HG02798 (cell line): ENCODE results near the gene SLC7A6.

Source experiments
- ATAC-seq: cut with Tn5 transposase; IDR thresholded peaks from one replicate; pipeline ENCODE4 v1.9.1; 2021; ENCODE audit warnings: mild to moderate bottlenecking; ENCODE audit not compliant: unreplicated experiment, poor library complexity

SLC7A6 gene

GRCh38 chr16:68234188-68235107 is 29.9 kb upstream of the SLC7A6 start:
- no peak for ATAC-seq

GRCh38 chr16:68235108-68235886 is 29.0 kb upstream of the SLC7A6 start:
- no peak for ATAC-seq

- ATAC-seq = no peak
These were observed 28.5 kb upstream of the SLC7A6 start, which contains the start of gene ESRP2 for GRCh38 chr16:68235887-68236136. Gene ESRP2 (minus strand): TSS chr16:68236127. CDS start chr16:68236045, 82 bp downstream.

- no peak for ATAC-seq
These were observed 28.0 kb upstream of the SLC7A6 start for GRCh38 chr16:68236137-68236825.

DNA sequence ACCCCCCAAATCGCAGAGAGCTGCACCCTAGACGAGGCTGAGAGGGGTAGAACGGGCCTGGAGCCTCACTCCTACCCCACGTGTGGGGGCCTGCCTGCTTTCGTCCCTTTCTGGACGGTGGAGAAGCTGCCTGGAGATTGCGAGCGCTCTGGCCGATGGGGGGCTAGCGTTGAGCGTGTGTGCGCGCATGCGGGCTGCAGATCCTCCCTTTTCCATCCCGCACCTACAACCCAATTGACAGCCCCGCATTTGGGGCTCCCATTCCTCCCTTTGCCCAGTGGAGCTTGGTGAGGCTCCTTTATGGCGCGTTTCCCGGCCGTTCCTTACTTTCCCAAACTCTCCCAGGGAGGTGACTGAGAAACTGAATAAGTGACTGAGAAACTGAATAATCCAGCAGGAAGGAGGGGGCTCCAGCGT is 27.5 kb upstream of the SLC7A6 start:
- ATAC-seq = no peak

- peak; percentile 84 for ATAC-seq
These were observed 26.9 kb upstream of the SLC7A6 start for GRCh38 chr16:68237243-68238028.

DNA sequence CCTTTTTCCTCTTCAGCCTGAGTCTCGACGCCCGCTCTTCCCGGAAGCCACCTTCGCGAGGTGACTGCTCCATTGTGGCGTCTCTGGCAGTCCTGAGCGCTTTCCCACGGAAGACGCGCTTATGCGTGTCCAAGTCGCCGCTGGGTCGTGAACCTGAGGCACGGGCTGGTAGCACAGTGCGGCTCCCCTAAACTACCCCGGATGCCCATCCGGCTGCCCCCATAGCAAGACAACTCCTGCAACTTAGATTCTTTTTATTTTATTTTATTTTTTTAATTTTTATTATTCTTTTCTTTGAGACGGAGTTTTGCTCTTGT is 26.3 kb upstream of the SLC7A6 start:
- ATAC-seq = no peak

DNA sequence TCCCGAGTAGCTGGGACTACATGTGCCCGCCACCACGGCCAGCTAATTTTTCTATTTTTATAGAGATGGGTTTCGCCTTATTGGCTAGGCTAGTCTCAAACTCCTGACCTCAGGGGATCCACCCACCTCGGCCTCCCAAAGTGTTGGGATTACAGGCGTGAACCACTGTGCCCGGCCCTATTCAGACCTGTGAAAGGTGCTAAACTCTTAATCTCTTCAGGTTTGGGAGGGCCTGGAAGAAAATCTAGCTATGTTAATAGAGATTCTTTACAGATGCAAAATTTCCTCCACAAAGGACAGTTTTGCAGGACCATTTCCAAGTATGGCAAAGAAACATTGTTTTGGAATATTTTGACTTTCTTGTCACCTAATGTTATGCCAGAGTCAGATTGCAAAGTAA is 22.2 kb upstream of the SLC7A6 start:
- no peak for ATAC-seq

- no peak for ATAC-seq
These were observed 21.1 kb upstream of the SLC7A6 start for GRCh38 chr16:68242926-68243858.

GRCh38 chr16:68244481-68244902 is 19.8 kb upstream of the SLC7A6 start:
- no peak for ATAC-seq

- peak; percentile 96 for ATAC-seq
These were observed 19.1 kb upstream of the SLC7A6 start, which contains the start of gene PLA2G15 for GRCh38 chr16:68244903-68245853. Gene PLA2G15 (plus strand): TSS chr16:68245373. CDS start chr16:68245427, 54 bp downstream.

- no peak for ATAC-seq
These were observed 18.2 kb upstream of the SLC7A6 start for GRCh38 chr16:68246121-68246520.

DNA sequence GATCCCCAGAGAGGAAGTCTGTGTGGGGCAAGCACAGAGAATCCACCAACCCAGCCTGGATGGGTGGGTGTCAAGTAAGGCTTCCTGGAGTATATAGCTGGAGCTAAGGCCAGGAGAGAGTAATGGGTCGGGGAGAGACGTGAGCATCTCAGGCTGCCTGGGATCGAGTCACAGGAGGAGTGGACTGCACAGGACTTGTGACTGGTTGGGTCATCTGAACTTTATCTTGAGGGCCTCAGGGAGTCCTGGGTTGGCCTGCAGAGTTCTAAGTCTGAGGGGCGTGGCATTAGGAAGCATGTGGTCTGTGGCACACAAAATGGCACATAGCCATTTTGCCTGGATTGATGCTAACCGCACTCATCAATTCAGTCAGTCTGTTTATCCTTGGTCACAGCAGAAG is 17.7 kb upstream of the SLC7A6 start:
- no peak for ATAC-seq

GRCh38 chr16:68247400-68247799 is 16.9 kb upstream of the SLC7A6 start:
- ATAC-seq = no peak

GRCh38 chr16:68247932-68248331 is 16.4 kb upstream of the SLC7A6 start:
- no peak for ATAC-seq

- no peak for ATAC-seq
These were observed 15.0 kb upstream of the SLC7A6 start for GRCh38 chr16:68249371-68249770.

DNA sequence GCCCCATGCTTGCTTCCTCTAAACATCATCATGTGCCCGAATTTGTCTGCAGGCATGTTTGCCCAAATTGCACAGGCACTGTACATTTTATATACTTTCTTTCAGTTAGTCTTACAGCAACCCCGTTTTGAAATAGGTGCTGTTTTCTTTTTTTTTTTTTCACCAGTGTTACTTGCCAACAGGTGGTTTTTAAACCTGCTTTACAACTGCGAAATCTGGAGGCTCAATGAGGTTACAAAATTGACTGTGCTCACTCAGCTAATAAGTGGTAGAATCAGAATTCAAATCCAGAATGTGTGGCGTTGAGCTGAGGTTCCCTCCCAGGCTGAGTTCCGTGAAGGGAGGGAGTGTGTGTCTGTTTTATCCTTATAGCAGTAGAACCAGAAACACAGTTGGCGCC is 13.4 kb upstream of the SLC7A6 start:
- no peak for ATAC-seq

GRCh38 chr16:68251832-68252231 is 12.5 kb upstream of the SLC7A6 start:
- no peak for ATAC-seq
